Stimulated activated CD8-positive, alpha-beta memory T cell treated with anti-CD3 and anti-CD28 coated beads, Interleukin-15, amount 100 ng/mL, for 24 hours (primary cell): ENCODE data around the gene ABCB11.
"Not testable (repeated sequence)": the region's sequence is repeated elsewhere in the genome, so short reads cannot be mapped to it uniquely, and the experiment has no call there.

Experiments used
- DNase-seq: peaks from one replicate; pipeline ENCODE4 v3.0.0-alpha.2; 2020; ENCODE audit warnings: low read depth

Gene ABCB11

DNA sequence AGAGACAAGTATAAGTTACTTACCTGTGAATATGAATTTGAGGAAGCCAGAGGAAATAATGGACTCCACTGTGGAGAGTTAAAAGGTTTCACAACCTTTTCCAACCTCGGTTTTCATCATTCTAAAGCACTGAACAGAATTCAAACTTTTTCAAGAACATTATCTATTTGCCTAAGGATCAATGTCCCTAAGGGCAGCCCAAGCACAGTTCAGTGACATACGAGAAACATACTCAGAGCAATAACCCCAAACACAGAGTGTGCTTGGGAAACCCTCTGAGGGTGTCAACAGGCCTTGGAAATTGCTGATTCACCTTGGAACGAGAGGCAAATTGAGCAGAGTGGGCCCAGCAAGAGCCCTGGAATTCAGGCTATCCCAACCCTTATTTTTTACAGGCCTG, at the start of gene ABCB11:
Gene ABCB11 (minus strand): TSS at position 123 of the 400 bp plus-strand sequence. CDS start 13,199 bp downstream, outside the sequence.
- DNase-seq, result no peak

GRCh38 chr2:169080250-169081069, 49.3 kb upstream of the ABCB11 start:
- no peak for DNase-seq

GRCh38 chr2:169077674-169078240, 46.6 kb upstream of the ABCB11 start:
- no peak for DNase-seq

DNA sequence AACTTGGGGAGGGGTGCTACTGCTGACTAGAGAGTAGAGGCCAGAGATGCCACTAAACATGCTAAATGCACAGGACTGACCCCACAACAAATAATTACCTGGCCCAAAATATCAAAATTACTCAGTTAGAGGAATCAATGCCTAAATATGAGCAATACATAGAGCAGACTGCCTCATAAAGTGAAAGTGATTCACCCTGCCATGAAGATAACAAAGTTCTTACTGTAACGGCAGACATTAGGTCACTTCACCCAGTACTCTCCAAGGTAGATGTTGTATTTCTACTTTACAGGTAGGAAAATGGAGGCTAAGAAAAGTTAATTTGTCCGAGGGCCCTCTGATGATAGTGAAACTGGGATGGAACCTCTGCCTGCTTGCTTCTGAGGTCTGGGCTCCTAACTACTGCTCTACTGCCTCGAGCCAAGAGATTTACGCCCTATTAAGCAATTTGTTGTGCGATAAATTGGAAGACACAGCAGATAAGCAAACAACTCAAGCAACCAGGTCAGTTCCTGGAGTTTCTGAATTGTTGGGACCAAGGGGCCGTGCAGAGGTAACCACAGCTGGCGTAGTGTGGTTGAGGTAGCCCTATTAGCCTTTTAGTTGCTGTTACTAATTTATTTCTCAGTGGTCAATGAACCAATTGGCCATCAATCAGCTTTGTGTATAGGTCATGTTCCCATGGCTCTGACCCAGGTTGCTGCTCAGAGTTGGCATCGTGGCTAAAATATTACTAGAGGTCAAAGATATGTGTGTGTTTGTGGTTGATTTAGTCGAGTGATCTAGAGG, 43.0 kb upstream of the ABCB11 start:
- no peak for DNase-seq

- DNase-seq, result no peak
Observed at GRCh38 chr2:169073211-169073962, 42.3 kb upstream of the ABCB11 start.

- no peak for DNase-seq
Observed at GRCh38 chr2:169072163-169072925, 41.2 kb upstream of the ABCB11 start.

DNA sequence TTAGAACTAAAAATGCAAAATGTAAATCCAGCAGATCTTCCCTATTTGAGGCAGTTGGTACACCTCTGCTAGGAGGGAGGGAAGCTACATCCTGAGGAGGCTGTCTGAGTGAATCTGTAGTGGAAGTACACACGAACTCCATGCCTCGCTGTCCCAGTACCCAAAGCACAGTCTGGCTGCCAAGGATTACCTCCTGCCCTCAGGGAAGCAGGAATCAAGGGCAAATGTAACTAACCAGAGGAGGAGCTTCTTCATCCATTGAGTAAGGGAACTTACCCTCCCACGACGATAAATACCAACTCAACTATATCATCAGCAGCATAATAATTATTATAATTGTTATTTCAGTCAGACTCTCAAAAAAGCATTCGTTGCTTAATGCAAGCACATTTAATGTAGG, 40.3 kb upstream of the ABCB11 start:
- DNase-seq, result no peak

- DNase-seq, result no peak
Observed at GRCh38 chr2:169069833-169070232, 38.7 kb upstream of the ABCB11 start.

- no peak for DNase-seq
Observed at GRCh38 chr2:169069341-169069740, 38.2 kb upstream of the ABCB11 start, which contains the start of gene DHRS9. Gene DHRS9, plus strand, starts transcription at chr2:169069563. Its CDS starts 12,019 bp downstream, at chr2:169081582.

- no peak for DNase-seq
Observed at GRCh38 chr2:169066897-169067296, 35.8 kb upstream of the ABCB11 start.

DNA sequence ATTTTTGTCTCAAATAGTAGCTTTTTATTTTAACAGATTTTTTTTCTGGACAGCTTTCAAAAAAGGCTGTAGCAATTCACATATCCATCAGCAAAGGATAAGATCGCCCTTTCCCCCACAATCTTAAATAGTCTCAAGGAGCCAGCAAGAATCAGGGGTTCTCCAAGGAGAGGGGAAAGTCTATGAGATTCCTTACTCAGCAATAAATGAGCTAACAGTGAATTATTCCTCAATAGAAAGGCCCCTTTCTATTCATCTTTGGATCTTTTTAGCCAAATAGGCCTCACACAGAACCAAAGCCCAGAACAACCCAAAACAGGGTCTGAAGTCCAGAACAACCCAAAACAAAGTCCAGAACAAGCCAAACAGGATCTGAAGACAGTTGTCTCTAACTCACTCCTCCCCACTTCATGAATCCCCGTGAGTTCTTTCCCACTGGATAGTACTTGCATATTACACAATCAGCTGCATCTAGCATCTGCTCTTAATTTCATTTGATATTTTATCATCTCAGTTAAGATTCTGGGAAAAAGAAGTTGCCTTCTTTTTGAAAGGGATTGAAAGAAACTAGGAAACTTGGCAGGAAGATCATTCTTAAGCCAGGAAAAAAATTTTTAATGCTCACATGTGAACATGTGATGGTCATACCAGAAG, 34.9 kb upstream of the ABCB11 start:
- DNase-seq, result no peak

DNA sequence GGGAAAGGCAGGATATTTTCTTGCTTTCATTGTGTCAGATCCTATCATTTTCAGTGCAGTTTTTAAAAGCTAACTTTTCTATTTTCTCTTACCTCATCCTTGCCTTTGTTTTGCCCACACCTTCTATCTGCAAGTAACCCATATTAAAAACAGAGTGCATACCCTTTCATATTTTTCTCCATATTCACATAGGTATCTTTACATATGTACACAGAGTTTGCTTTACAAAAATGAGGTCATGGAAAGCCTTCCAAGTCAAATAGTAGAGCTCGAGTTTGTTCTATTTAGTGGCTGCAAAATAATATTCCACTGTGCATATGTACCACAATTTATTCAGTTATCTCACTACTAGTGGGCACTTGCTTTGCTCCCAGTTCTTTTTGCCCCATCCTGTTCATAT, 34.3 kb upstream of the ABCB11 start:
- no peak for DNase-seq

DNA sequence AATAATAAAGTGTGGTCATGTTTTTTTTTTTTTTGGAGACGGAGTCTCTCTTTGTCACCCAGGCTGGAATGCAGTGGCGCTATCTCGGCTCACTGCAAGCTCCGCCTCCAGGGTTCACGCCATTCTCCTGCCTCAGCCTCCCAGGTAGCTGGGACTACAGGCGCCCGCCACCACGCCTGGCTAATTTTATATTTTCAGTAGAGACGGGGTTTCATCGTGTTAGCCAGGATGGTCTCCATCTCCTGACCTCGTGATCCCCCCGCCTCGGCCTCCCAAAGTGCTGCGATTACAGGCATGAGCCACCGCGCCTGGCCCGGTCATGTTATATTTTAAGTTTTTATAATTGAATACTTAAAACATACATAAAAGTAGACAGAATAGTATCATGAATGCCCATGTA, 33.1 kb upstream of the ABCB11 start:
- not testable (repeated sequence) for DNase-seq

- DNase-seq, result not testable (repeated sequence)
Observed at GRCh38 chr2:169054575-169054974, 23.5 kb upstream of the ABCB11 start.

DNA sequence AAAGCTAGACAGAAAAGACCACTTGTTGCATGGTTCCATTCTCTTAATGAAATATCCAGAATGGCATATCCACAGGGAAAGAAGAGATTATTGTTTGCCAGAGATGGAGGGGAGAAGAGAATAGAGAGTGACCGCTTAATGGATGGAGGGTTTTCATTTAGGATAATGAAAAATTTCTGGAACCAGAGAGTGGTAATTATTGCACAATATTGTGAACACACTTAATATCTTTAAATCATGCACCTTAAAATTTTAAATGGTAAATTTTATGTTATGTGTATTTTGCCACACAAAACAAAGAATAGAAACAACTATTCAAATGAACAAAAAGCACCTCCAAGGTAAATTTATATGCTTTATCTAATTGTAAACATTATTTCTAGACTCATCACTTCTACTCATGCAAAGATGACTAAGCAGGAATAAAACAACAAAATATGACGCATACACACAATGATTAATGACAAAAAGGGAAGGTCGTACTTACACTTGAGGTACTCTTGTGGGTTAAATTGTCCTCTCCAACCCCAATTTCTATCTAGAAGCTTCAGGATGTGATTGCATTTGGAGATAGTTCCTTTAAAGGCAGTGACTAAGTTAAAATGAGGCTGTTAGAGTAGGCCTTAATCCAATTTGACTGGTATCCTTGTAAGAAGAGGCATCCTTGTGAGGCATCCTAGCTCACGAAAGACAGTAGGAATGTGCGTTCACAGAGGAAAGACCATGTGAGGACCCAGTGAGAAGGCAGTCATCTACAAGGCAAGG, 19.5 kb upstream of the ABCB11 start:
- no peak for DNase-seq

DNA sequence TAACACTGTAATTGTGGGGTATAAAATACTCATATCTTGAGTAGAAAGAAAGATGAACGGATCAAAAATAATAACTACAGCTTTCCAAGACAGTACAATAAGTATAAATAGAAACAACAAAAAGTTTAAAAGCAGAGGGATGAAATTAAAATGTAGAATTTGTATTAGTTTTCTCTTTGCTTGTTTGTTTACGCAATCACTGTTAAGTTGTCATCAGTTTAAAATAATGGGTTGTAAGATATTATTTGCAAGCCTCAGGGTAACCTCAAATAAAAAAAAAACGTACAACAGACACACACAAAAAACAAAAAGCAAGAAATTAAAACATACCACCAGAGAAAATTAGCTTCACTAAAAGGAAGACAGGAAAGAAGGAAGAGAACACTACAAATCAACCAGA, 18.0 kb upstream of the ABCB11 start:
- no peak for DNase-seq

- no peak for DNase-seq
Observed at GRCh38 chr2:169047256-169048250, 16.4 kb upstream of the ABCB11 start.

- no peak for DNase-seq
Observed at GRCh38 chr2:169046440-169047151, 15.5 kb upstream of the ABCB11 start.
